ENCODE results near the gene SIGLEC15.

GRCh38 chr18:45801416-45802004, 24.0 kb upstream of the SIGLEC15 start:
- TF ChIP-seq POLR2A (IDR thresholded peaks at IDR 0.05; ENCODE audit: low read depth, low read length) (no peak), TAF1 (IDR thresholded peaks at IDR 0.05; ENCODE audit: low read depth, low read length) (no peak)
